H1 (cell line): ENCODE data around the gene POC1B. TPM values are rescaled to one million over a fixed set of nuclear protein-coding genes. Genes with fewer than 3 reads are reported as not detected.

Experiments
- CTCF ChIA-PET: fragments of 300-600 bp; sonication (Branson Sonifier 250); formaldehyde crosslinking; loops from one replicate; lab custom pipeline; 2021; ENCODE audit not compliant: partially characterized antibody; lab: Charles Lee
- POLR2A ChIA-PET: fragments of 300-600 bp; sonication (Branson Sonifier 250); formaldehyde crosslinking; loops from one replicate; lab custom pipeline; 2021; ENCODE audit warnings: inconsistent platforms; ENCODE audit not compliant: partially characterized antibody; lab: Charles Lee
- DNase-seq, 2 experiments: peaks; one replicate each; pipeline versions ENCODE4 v3.0.0 to v3.0.0-alpha.2; 2010 to 2022; ENCODE audit warnings: low spot score in 2 of 2, low read depth in 1 of 2, mixed read lengths in 1 of 2
- FAIRE-seq: peaks from 2 replicates; lab custom pipeline; 2011; peaks lifted over from hg19 to GRCh38; lab: Jason Lieb, UNC
- H2AFZ ChIP-seq: 2 replicates; pipeline ENCODE4 v1.8.1; 2012; ENCODE audit warnings: low read length, inconsistent platforms
- H2AK5ac ChIP-seq: 2 replicates; pipeline ENCODE4 v1.6.1; 2013; ENCODE audit warnings: low read depth, low read length
- H2BK120ac ChIP-seq: replicated peaks from 2 replicates; pipeline ENCODE3; 2013; ENCODE audit warnings: low read depth, low read length, inconsistent platforms
- H2BK12ac ChIP-seq: 2 replicates; pipeline ENCODE4 v1.6.1; 2013; ENCODE audit warnings: low read depth, low read length
- H2BK15ac ChIP-seq: 2 replicates; pipeline ENCODE4 v1.6.1; 2013; ENCODE audit warnings: low read length
- H2BK20ac ChIP-seq: 2 replicates; pipeline ENCODE4 v1.6.1; 2013; ENCODE audit warnings: low read length
- H2BK5ac ChIP-seq: 2 replicates; pipeline ENCODE4 v1.6.1; 2013; ENCODE audit warnings: low read depth, low read length
- H3K14ac ChIP-seq: 2 replicates; pipeline ENCODE4 v1.6.1; 2013; ENCODE audit warnings: inconsistent platforms; ENCODE audit not compliant: insufficient read length
- H3K18ac ChIP-seq: 2 replicates; pipeline ENCODE4 v1.6.1; 2013; ENCODE audit warnings: low read length; ENCODE audit errors: extremely low read depth
- H3K23ac ChIP-seq: 2 replicates; pipeline ENCODE4 v1.6.1; 2013; ENCODE audit warnings: inconsistent platforms; ENCODE audit not compliant: insufficient read length
- H3K23me2 ChIP-seq: 2 replicates; pipeline ENCODE4 v1.6.1; 2013; ENCODE audit warnings: low read depth, low read length
- H3K27ac ChIP-seq: 2 replicates; pipeline ENCODE4 v1.6.1; 2011; ENCODE audit warnings: low read depth, low read length, inconsistent platforms
- H3K27me3 ChIP-seq, 4 experiments: replicated peaks in 1 of 4; 1 replicate in 1 of 4; 2 replicates in 3 of 4; pipeline versions ENCODE4 v1.6.1 to v1.8.1; 2011 to 2013; ENCODE audit warnings: low read length in 3 of 4, mild to moderate bottlenecking in 3 of 4, inconsistent platforms in 2 of 4, mixed read lengths in 2 of 4, moderate library complexity in 1 of 4; ENCODE audit not compliant: control insufficient read depth in 3 of 4, insufficient read depth in 3 of 4; ENCODE audit errors: extremely low read depth in 1 of 4
- H3K36me3 ChIP-seq, 4 experiments: 2 replicates each; pipeline versions ENCODE4 v1.6.1 to v1.8.1; 2011 to 2013; ENCODE audit warnings: mild to moderate bottlenecking in 4 of 4, low read length in 3 of 4, moderate library complexity in 2 of 4, control low read depth in 1 of 4, inconsistent platforms in 1 of 4; ENCODE audit not compliant: insufficient read depth in 4 of 4, control insufficient read depth in 2 of 4
- H3K4ac ChIP-seq: replicated peaks from 2 replicates; pipeline ENCODE3; 2013; ENCODE audit warnings: low read length, low read depth, mixed read lengths, inconsistent platforms; ENCODE audit not compliant: insufficient read length
- H3K4me1 ChIP-seq, 4 experiments: replicated peaks in 1 of 4; 1 replicate in 1 of 4; 2 replicates in 3 of 4; pipeline versions ENCODE4 v1.6.1 to v1.8.1; 2011 to 2013; ENCODE audit warnings: low read length in 3 of 4, inconsistent platforms in 2 of 4, mixed read lengths in 1 of 4; ENCODE audit not compliant: insufficient read depth in 4 of 4, control insufficient read depth in 3 of 4
- H3K4me2 ChIP-seq, 2 experiments: 2 replicates each; pipeline versions ENCODE4 v1.6.1 to v1.8.1; 2011 to 2013; ENCODE audit warnings: low read depth in 2 of 2, low read length in 2 of 2, control low read depth in 1 of 2, inconsistent platforms in 1 of 2, mild to moderate bottlenecking in 1 of 2; ENCODE audit not compliant: insufficient read depth in 1 of 2
- H3K4me3 ChIP-seq, 4 experiments: fragments of 200-600, 300-600 bp in 1 of 4; sonication (generic), shearing (Covaris generic), sonication (Bioruptor Twin) in 1 of 4; 2 replicates each; pipeline versions ENCODE4 v1.5.1 to v1.8.1; 2011 to 2016; ENCODE audit warnings: low read length in 4 of 4, low read depth in 3 of 4, control low read depth in 2 of 4, inconsistent platforms in 2 of 4, mild to moderate bottlenecking in 2 of 4, mixed read lengths in 1 of 4, moderate library complexity in 1 of 4; ENCODE audit not compliant: insufficient read depth in 2 of 4; ENCODE audit errors: extremely low read depth in 1 of 4
- H3K56ac ChIP-seq: replicated peaks from 2 replicates; pipeline ENCODE3; 2013; ENCODE audit warnings: low read depth, mild to moderate bottlenecking, mixed read lengths, low read length, inconsistent platforms; ENCODE audit not compliant: insufficient read length
- H3K79me1 ChIP-seq: 2 replicates; pipeline ENCODE4 v1.6.1; 2013; ENCODE audit warnings: low read depth, low read length, control low read depth
- H3K79me2 ChIP-seq, 2 experiments: 2 replicates each; pipeline versions ENCODE4 v1.6.1 to v1.8.1; 2012 to 2013; ENCODE audit warnings: low read length in 2 of 2, mild to moderate bottlenecking in 2 of 2, inconsistent platforms in 1 of 2; ENCODE audit not compliant: insufficient read depth in 2 of 2, control insufficient read depth in 1 of 2
- H3K9ac ChIP-seq, 4 experiments: replicated peaks in 1 of 4; 1 replicate in 1 of 4; 2 replicates in 3 of 4; pipeline versions ENCODE4 v1.6.1 to v1.8.1; 2011 to 2013; ENCODE audit warnings: low read depth in 3 of 4, low read length in 3 of 4, control low read depth in 2 of 4, mild to moderate bottlenecking in 2 of 4, moderate library complexity in 2 of 4, inconsistent platforms in 1 of 4; ENCODE audit errors: extremely low read depth in 1 of 4
- H3K9me3 ChIP-seq, 2 experiments: 2 replicates each; pipeline versions ENCODE4 v1.6.1 to v1.8.1; 2012 to 2013; ENCODE audit warnings: mild to moderate bottlenecking in 2 of 2, moderate library complexity in 2 of 2, control low read depth in 1 of 2, inconsistent platforms in 1 of 2, low read depth in 1 of 2, low read length in 1 of 2, mixed read lengths in 1 of 2; ENCODE audit not compliant: insufficient read depth in 2 of 2
- H4K20me1 ChIP-seq, 2 experiments: replicated peaks in 1 of 2; 2 replicates each; pipeline versions ENCODE3 to v1.8.1; 2011 to 2013; ENCODE audit warnings: inconsistent platforms in 2 of 2, low read length in 2 of 2, mild to moderate bottlenecking in 1 of 2; ENCODE audit not compliant: insufficient read depth in 2 of 2, control insufficient read depth in 1 of 2
- H4K5ac ChIP-seq: 2 replicates; pipeline ENCODE4 v1.6.1; 2013; ENCODE audit warnings: low read length, low read depth, mixed read lengths, inconsistent platforms; ENCODE audit not compliant: insufficient read length
- H4K8ac ChIP-seq: 2 replicates; pipeline ENCODE4 v1.8.0; 2013; ENCODE audit warnings: mild to moderate bottlenecking, moderate library complexity, low read length, inconsistent platforms; ENCODE audit not compliant: insufficient read depth; ENCODE audit errors: extremely low read depth
- H4K91ac ChIP-seq: replicated peaks from 2 replicates; pipeline ENCODE3; 2013; ENCODE audit warnings: low read length, mixed read lengths, inconsistent platforms; ENCODE audit not compliant: insufficient read length
- BRCA1 ChIP-seq: IDR thresholded peaks from 2 replicates; pipeline ENCODE4 v1.6.1; 2012; ENCODE audit warnings: low read depth, low read length, improper control_type of control experiment
- CREB1 ChIP-seq: IDR thresholded peaks from 2 replicates; pipeline ENCODE4 v1.6.1; 2012; ENCODE audit warnings: inconsistent platforms
- HDAC6 ChIP-seq: IDR thresholded peaks from one replicate; pipeline ENCODE4 v1.7.1; 2012; ENCODE audit warnings: low read depth, mild to moderate bottlenecking, inconsistent platforms, low read length, moderate library complexity
- KDM5A ChIP-seq: fragments of 200-600 bp; IDR thresholded peaks from 2 replicates; pipeline ENCODE4 v1.7.1; 2012; ENCODE audit warnings: mild to moderate bottlenecking, low read length, inconsistent platforms, mixed read lengths
- PHF8 ChIP-seq: fragments of 200-600 bp; sonication (generic); conservative IDR thresholded peaks from 2 replicates; pipeline ENCODE4 v1.7.1; 2012; ENCODE audit warnings: low read depth, mild to moderate bottlenecking, inconsistent platforms, low read length, moderate library complexity
- POLR2AphosphoS5 ChIP-seq: IDR thresholded peaks from 2 replicates; pipeline ENCODE4 v1.6.1; 2011; ENCODE audit warnings: low read depth, low read length
- SIRT6 ChIP-seq: IDR thresholded peaks from one replicate; pipeline ENCODE4 v1.7.1; 2012; ENCODE audit warnings: low read length, inconsistent platforms
- SIX5 ChIP-seq: IDR thresholded peaks from 2 replicates; pipeline ENCODE4 v1.6.1; 2011; ENCODE audit warnings: mild to moderate bottlenecking, low read depth, low read length
- SP2 ChIP-seq: IDR thresholded peaks from 2 replicates; pipeline ENCODE4 v1.6.1; 2012; ENCODE audit warnings: mild to moderate bottlenecking, low read length, inconsistent platforms
- SUZ12 ChIP-seq: fragments of 200-600 bp; sonication (generic); IDR thresholded peaks from 2 replicates; pipeline ENCODE4 v1.6.1; 2012; ENCODE audit warnings: mild to moderate bottlenecking, inconsistent platforms, low read length, moderate library complexity, mixed read lengths
- TBP ChIP-seq: IDR thresholded peaks from 2 replicates; pipeline ENCODE4 v1.6.1; 2011; ENCODE audit warnings: low read depth, low read length, improper control_type of control experiment
- TCF12 ChIP-seq: IDR thresholded peaks from 2 replicates; pipeline ENCODE4 v1.6.1; 2011; ENCODE audit warnings: low read depth, mild to moderate bottlenecking, low read length
- ZNF274 ChIP-seq: IDR thresholded peaks from 2 replicates; pipeline ENCODE4 v1.7.0; 2012; ENCODE audit warnings: low read length, borderline replicate concordance; ENCODE audit errors: extremely low read depth
- WGBS, 2 experiments: shearing (Covaris generic) in 1 of 2; methylation state at CpG; one replicate each; pipeline versions ENCODE4 v1.1.6 to v1.1.7; 2013 to 2015; ENCODE audit warnings: low lambda C conversion rate in 2 of 2, mixed read lengths in 2 of 2, inconsistent platforms in 1 of 2, low coverage in 1 of 2, missing lambda C conversion rate in 1 of 2; ENCODE audit not compliant: insufficient replicate concordance in 2 of 2, insufficient coverage in 1 of 2, insufficient read length in 1 of 2; ENCODE audit errors: extremely low coverage in 1 of 2, missing lambda C conversion rate in 1 of 2; 5-methylcytosine and 5-hydroxymethylcytosine counted together
- polyA plus RNA-seq, 7 experiments: library from polyadenylated mRNA; depleted of rRNA in 3 of 7; stranded (reverse) in 5 of 7; unstranded in 2 of 7; fragments of >200 nt in 5 of 7; fragments of 200-250 nt in 2 of 7; gene quantifications; 1 replicate in 5 of 7; 2 replicates in 1 of 7; 4 replicates in 1 of 7; pipeline versions ENCODE4 v1.2.1 to v1.2.3, GENCODE V29; 2011 to 2013; ENCODE audit warnings: missing spikeins in 2 of 7, mixed read lengths in 2 of 7
- total RNA-seq: library from RNA; stranded (reverse); fragmentation: NEBNext Ultra II Directional; extraction: Animal tissue kit (Norgen Biotek cat#: 25700); gene quantifications from 2 replicates; pipeline ENCODE4 v1.2.1, GENCODE V29; 2021
- TF ChIP-seq, protein P1 (sequence below): IDR thresholded peaks from 2 replicates; pipeline ENCODE4 v1.6.1; 2011; ENCODE audit warnings: low read depth, mild to moderate bottlenecking, low read length; ENCODE audit not compliant: insufficient read depth

The POC1B gene
- total and polyA plus RNA-seq, 2 of the 8 experiments (the other 6 are each of a cell fraction or from before 2014, with no cell fraction given), result 7.5 to 16.3 TPM

DNA sequence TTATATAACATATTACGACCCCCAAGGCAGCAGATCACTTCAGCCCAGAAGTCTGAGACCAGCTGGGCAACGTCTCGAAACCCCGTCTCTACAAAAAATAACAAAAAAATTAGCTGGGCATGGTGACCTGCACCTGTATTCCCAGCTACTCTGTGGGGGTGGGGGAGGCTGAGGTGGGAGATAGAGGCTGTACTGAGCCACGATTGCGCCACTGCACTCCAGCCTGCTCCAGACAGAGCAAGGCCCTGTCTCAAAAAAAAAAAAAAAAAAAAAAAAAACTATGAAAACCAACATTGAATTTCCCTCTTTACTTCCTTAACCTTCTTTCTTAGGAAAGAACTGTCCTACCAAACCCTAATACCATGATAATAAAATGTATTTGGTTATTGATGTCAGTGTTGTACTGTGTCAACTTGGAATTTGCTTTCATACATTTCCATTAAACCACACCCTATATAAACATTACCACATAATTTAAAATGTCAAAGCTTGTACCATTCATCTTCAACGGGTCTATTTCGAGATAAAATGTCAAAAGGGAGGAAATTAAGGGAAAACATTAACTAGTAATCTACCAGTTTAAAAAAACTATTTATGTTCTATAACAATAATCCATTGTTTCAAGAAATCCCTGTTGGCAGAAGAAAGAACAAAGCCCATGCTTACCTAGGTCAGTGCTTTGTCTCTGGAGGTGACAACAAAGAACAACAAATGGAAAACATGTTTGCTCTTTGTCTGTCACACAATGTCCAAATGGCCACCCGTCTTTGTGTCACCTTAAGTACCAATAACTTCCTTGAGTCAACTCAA, 18.6 kb downstream of the POC1B start:
- FAIRE-seq (no peak), DNase-seq (no peak)
- WGBS, 2 experiments, result 90% methylated on average over 9 of the region's 9 CpGs; no CpG with 5 or more reads in 1 of the 2 experiments
- no peaks in the 10 kb centered on the region for H3K36me3 ChIP-seq
- no peak overlapping the region for H4K8ac ChIP-seq
- H2BK12ac ChIP-seq, result no peak overlapping the region
- H3K9me3 ChIP-seq, result peaks cover 0 to 4% of the 10 kb centered on the region in 2 experiments; a peak in 2 of 4 replicates
- H2AK5ac ChIP-seq, result no peak overlapping the region
- no peak overlapping the region for H3K14ac ChIP-seq
- H3K27me3 ChIP-seq, result no peaks in the 10 kb centered on the region
- no peak overlapping the region for H2AFZ ChIP-seq
- H2BK120ac ChIP-seq, result no peak overlapping the region
- H3K4me3 ChIP-seq, result no peak overlapping the region
- H2BK15ac ChIP-seq, result no peak overlapping the region
- no peak overlapping the region for H3K18ac ChIP-seq
- no peak overlapping the region for H3K9ac ChIP-seq
- no peak overlapping the region for H2BK20ac ChIP-seq
- H3K23ac ChIP-seq, result no peak overlapping the region
- no peaks in the 10 kb centered on the region for H3K23me2 ChIP-seq
- H3K79me1 ChIP-seq, result no peaks in the 10 kb centered on the region
- ChIA-PET POLR2A (interaction anchor here (0.6 kb wide), 1 partner anchor 161 kb away, joined by 3 read pairs; no protein-coding TSS in a partner anchor), CTCF (interaction anchor here (0.5 to 1.5 kb wide), 5 partner anchors 17 to 488 kb away, joined by 3 to 5 read pairs (median 3); partner anchors contain the start of gene GALNT4)
- H3K79me2 ChIP-seq, result no peaks in the 10 kb centered on the region
- H3K27ac ChIP-seq, result no peak overlapping the region
- H3K4me2 ChIP-seq, result no peak overlapping the region
- no peaks in the 10 kb centered on the region for H3K4me1 ChIP-seq
- no peak overlapping the region for H2BK5ac ChIP-seq
- no peak overlapping the region for H4K5ac ChIP-seq
- no peak overlapping the region for H4K91ac ChIP-seq
- H3K4ac ChIP-seq, result no peak overlapping the region
- no peak overlapping the region for H3K56ac ChIP-seq
- no peaks in the 10 kb centered on the region for H4K20me1 ChIP-seq
- TF ChIP-seq POLR2AphosphoS5, result no peak
- no peak for TF ChIP-seq CREB1
- TF ChIP-seq SIX5, result no peak
- TF ChIP-seq KDM5A, result no peak
- TF ChIP-seq BRCA1, result no peak
- no peak for TF ChIP-seq ZNF274
- no peak for TF ChIP-seq SP2
- TF ChIP-seq TBP, result no peak
- no peak for TF ChIP-seq TCF12
- no peak for TF ChIP-seq PHF8
- TF ChIP-seq SIRT6, result no peak
- TF ChIP-seq SUZ12, result no peak
- TF ChIP-seq HDAC6, result no peak
- TF ChIP-seq, protein P1, sequence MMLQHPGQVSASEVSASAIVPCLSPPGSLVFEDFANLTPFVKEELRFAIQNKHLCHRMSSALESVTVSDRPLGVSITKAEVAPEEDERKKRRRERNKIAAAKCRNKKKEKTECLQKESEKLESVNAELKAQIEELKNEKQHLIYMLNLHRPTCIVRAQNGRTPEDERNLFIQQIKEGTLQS, result no peak
